Gastroesophageal sphincter (tissue), 4 donors: ENCODE results near the gene TRAPPC3. TPM values are rescaled to one million over a fixed set of nuclear protein-coding genes. Genes with fewer than 3 reads are reported as not detected.

Source experiments
- ATAC-seq: fragments of 150-250 bp; one replicate; pipeline ENCODE4 v1.9.1; 2016; ENCODE audit warnings: mild to moderate bottlenecking, moderate library complexity
- H3K27ac ChIP-seq, 4 donors: fragments of 200-600 bp; sonication (generic) in 3 of 4; 1 replicate in 3 of 4; 2 replicates in 1 of 4; pipeline ENCODE4 v1.5.1; 2016 to 2019
- H3K27me3 ChIP-seq: fragments of 200-600 bp; sonication (generic); one replicate; pipeline ENCODE4 v1.5.1; 2019
- H3K36me3 ChIP-seq, 2 donors: fragments of 200-600 bp; sonication (generic); one replicate each; pipeline ENCODE4 v1.5.1; 2019; ENCODE audit warnings: control low read depth in 1 of 2
- H3K4me1 ChIP-seq, 3 donors: fragments of 200-600 bp; sonication (generic); 1 replicate in 2 of 3; 2 replicates in 1 of 3; pipeline ENCODE4 v1.5.1; 2016 to 2019; ENCODE audit warnings: control low read depth in 2 of 3
- H3K4me3 ChIP-seq, 2 donors: fragments of 200-600 bp; sonication (generic); one replicate each; pipeline ENCODE4 v1.5.1; 2019; ENCODE audit warnings: mild to moderate bottlenecking in 1 of 2, moderate library complexity in 1 of 2
- H3K9me3 ChIP-seq, 3 donors: fragments of 200-600 bp; sonication (generic); one replicate each; pipeline ENCODE4 v1.5.1; 2017 to 2019; ENCODE audit warnings: control low read depth in 2 of 3
- EP300 ChIP-seq: sonication (generic); formaldehyde crosslinking; IDR thresholded peaks from one replicate; pipeline ENCODE4 v1.6.1; 2017; ENCODE audit warnings: antibody characterized with exemption, mild to moderate bottlenecking
- POLR2A ChIP-seq, 2 donors: fragments of 450-650 bp; IDR thresholded peaks; one replicate each; pipeline ENCODE4 v1.6.1; 2017; ENCODE audit warnings: antibody characterized with exemption in 2 of 2, mild to moderate bottlenecking in 2 of 2, moderate library complexity in 1 of 2
- POLR2AphosphoS5 ChIP-seq: sonication (generic); formaldehyde crosslinking; IDR thresholded peaks from one replicate; pipeline ENCODE4 v1.6.1; 2017; ENCODE audit warnings: antibody characterized with exemption
- WGBS, 2 donors: methylation state at CpG; one replicate each; pipeline ENCODE4 v1.1.5; 2018; ENCODE audit warnings: low coverage in 1 of 2; 5-methylcytosine and 5-hydroxymethylcytosine counted together
- total RNA-seq, 4 donors: library from RNA; depleted of rRNA; stranded (reverse); fragments of >200 nt; gene quantifications; one replicate each; pipeline ENCODE4 v1.1.0, GENCODE V29; 2016
- TF ChIP-seq, protein P1 (sequence below), 4 experiments: fragments of 200-600 bp in 2 of 4; fragments of 450-650 bp in 2 of 4; sonication (generic) in 1 of 4; IDR thresholded peaks; one replicate each; pipeline ENCODE4 v1.5.1; 2017 to 2019; ENCODE audit warnings: antibody characterized with exemption in 4 of 4, mild to moderate bottlenecking in 2 of 4, moderate library complexity in 2 of 4

Gene TRAPPC3
- total RNA-seq, 4 donors from 2014 or later, result 102 to 166 (median 129) TPM

DNA sequence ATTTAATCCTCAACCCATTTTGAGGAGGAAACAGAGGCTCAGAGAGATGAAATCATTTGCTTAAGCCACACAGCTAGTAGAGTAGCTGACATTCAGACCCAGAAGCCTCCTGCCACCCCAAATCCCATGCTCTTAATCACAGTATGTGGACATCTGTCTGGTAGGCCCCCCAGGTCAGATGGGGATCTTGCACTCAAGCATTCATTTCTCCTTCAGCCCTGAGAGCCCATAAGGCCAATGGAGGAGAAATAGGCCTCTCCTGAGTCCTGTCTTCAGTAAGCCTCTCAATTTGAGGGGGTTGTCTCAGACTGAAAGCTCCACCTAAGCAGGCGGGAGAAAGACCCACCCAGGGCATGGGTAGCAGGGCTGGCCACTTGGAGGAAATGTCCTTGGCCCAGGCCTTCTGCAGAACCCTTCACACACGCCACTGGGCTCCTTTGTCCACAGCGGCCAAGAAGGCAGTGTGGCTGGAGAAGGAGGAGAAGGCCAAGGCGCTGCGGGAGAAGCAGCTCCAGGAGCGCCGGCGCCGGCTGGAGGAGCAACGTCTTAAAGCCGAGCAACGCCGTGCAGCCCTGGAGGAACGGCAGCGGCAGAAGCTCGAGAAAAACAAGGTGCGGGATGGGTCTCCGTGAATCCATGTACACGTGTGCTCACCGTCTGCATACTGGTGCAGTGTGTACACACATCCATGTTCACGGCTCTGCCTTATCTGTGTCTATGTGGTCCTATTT, 22.9 kb upstream of the TRAPPC3 start:
- no peak for ATAC-seq
- H3K27me3 ChIP-seq, result no peaks in the 10 kb centered on the region
- no peak for TF ChIP-seq POLR2AphosphoS5
- no peak for TF ChIP-seq POLR2A (IDR thresholded peaks at IDR 0.05)
- TF ChIP-seq, protein P1, sequence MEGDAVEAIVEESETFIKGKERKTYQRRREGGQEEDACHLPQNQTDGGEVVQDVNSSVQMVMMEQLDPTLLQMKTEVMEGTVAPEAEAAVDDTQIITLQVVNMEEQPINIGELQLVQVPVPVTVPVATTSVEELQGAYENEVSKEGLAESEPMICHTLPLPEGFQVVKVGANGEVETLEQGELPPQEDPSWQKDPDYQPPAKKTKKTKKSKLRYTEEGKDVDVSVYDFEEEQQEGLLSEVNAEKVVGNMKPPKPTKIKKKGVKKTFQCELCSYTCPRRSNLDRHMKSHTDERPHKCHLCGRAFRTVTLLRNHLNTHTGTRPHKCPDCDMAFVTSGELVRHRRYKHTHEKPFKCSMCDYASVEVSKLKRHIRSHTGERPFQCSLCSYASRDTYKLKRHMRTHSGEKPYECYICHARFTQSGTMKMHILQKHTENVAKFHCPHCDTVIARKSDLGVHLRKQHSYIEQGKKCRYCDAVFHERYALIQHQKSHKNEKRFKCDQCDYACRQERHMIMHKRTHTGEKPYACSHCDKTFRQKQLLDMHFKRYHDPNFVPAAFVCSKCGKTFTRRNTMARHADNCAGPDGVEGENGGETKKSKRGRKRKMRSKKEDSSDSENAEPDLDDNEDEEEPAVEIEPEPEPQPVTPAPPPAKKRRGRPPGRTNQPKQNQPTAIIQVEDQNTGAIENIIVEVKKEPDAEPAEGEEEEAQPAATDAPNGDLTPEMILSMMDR (IDR thresholded peaks at IDR 0.05), result no peak
- TF ChIP-seq EP300, result no peak
- no peak overlapping the region for H3K4me3 ChIP-seq
- H3K36me3 ChIP-seq, result peaks cover 0 to 81% of the 10 kb centered on the region in 2 donors
- peak overlapping the region in 3 of 4 donors; percentile 53 to 79 (median 60) for H3K27ac ChIP-seq
- 58 to 87% methylated on average over 6 to 16 of the region's 21 CpGs for WGBS, 2 donors
- peaks cover 4 to 92% (median 16%) of the 10 kb centered on the region in 3 donors for H3K4me1 ChIP-seq
- no peaks in the 10 kb centered on the region for H3K9me3 ChIP-seq

DNA sequence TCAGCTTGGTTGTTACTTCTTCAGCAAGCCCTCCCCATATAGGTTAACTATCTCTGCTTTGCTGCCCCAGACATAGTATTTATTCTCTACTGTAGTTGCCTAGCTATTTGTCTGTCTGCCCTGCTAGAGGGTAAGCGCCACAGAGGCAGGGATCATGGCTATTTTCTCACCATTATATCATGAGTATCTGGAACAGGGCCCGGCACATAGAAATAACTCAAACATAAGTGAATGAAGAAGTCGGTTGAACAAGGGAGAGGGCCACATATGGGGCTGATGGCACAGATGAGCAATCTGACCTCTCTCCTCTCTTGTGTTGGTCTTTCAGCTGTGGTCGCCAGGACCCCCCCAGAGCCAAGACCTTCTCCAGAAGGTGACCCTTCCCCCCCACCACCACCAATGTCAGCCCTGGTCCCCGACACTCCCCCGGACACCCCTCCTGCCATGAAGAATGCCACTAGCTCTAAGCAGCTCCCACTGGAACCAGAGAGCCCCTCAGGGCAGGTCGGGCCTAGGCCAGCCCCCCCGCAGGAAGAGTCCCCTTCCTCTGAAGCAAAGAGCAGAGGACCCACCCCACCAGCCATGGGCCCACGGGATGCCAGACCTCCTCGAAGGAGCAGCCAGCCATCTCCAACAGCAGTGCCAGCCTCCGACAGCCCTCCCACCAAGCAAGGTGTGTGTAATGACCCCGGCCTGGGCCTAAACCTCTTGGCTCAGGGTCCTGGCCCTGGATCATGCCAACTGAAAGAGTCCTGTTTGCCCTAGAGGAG, 21.5 kb upstream of the TRAPPC3 start:
- no peak for ATAC-seq
- Histone ChIP-seq H3K9me3 (no peaks in the 10 kb centered on the region), H3K36me3 (peaks cover 0 to 67% of the 10 kb centered on the region in 2 donors), H3K27me3 (no peaks in the 10 kb centered on the region), H3K4me3 (no peak overlapping the region), H3K4me1 (peaks cover 4 to 94% (median 22%) of the 10 kb centered on the region in 3 donors), H3K27ac (peak overlapping the region in 3 of 4 donors; percentile 21 to 77 (median 75))
- 55% methylated on average over 3 of the region's 12 CpGs; no CpG with 5 or more reads in 1 of the 2 donors for WGBS, 2 donors
- TF ChIP-seq POLR2AphosphoS5 (no peak), EP300 (no peak), POLR2A (IDR thresholded peaks at IDR 0.05) (no peak)
- TF ChIP-seq, protein P1 (IDR thresholded peaks at IDR 0.05), result no peak

DNA sequence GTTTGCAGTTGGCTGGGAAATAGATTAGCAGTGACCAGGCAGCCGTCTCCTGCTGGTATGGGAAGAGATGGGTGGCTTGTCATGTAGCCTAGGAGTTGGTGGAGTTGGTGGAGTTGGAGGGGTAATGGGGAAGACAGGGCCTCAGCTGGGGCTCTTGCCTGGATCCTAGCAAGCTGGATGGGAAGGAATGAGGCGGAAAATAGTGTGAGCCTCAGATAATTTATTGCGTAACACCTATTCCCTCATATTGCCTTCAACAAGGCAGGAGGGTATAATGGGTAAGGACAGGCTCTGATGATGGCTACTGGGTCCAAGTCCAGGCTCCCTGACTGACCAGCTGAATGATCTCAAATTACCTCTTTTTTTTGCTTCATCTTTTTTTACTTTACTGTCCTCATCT, 19.2 kb upstream of the TRAPPC3 start:
- Histone ChIP-seq H3K36me3 (peaks cover 0 to 44% of the 10 kb centered on the region in 2 donors), H3K27ac (peak overlapping the region in 3 of 4 donors; percentile 32 to 77 (median 75)), H3K27me3 (no peaks in the 10 kb centered on the region)

DNA sequence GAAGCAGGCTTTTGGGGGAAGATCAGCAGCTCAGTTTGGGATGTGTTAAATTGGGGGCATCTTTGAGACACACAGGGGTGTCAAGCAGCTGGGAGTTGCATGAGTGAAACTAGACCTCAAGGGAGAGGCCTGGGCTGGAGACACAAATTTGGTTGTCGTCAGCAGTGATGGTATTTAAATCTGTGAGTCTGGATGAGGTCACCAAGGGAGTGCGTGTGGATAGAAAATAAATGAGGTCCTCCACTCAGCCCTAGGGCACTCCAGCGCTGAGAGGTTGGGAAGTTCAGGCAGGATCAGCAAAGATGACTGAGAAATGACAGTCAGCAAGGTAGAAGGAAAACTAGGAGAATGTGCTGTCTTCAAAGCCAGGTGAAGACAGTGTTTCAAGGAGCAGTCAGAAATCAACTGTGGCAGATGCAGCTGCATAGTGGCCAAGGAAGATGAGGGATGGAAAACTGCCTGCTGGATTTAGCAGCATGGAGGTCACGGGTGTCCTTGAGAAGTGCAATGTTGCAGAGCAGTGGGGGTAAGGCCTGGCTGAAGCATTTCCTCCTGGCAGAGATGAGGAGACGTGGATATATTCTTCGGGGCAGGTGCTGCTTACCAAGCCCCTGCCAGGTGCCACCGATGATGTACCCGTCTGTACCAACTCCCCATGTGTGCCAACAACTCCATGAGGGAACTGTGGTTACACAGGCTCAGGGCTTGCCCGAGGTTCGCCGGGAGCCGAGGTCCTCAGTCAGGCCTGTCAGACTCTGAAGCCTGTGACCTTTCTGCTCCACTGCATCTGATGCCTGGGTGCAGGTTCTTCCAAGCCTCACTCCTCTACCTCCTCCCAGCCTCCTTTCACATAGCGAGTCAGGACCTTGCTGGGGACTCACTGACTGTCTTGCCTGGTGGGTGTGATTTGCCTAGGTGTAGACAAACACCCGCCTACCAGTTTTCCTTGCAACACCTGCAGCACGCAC, 17.9 kb upstream of the TRAPPC3 start:
- Histone ChIP-seq H3K27me3 (no peaks in the 10 kb centered on the region), H3K4me3 (no peak overlapping the region), H3K4me1 (peaks cover 2 to 94% (median 29%) of the 10 kb centered on the region in 3 donors), H3K36me3 (peaks cover 0 to 31% of the 10 kb centered on the region in 2 donors), H3K27ac (peak overlapping the region; percentile 32 to 77 (median 72)), H3K9me3 (no peaks in the 10 kb centered on the region)
- WGBS, 2 donors, result 21 to 63% methylated on average over 4 to 10 of the region's 15 CpGs
- peak; percentile 49 for ATAC-seq
- TF ChIP-seq EP300 (no peak), POLR2A (IDR thresholded peaks at IDR 0.05) (no peak), POLR2AphosphoS5 (no peak)
- TF ChIP-seq, protein P1 (IDR thresholded peaks at IDR 0.05), result no peak

More for the DNA sequence above, 19.2 kb upstream of the TRAPPC3 start:
- Histone ChIP-seq H3K9me3 (no peaks in the 10 kb centered on the region), H3K4me1 (peaks cover 0 to 94% (median 17%) of the 10 kb centered on the region in 3 donors), H3K4me3 (no peak overlapping the region)
- TF ChIP-seq POLR2A (IDR thresholded peaks at IDR 0.05) (no peak), EP300 (no peak), POLR2AphosphoS5 (no peak)
- TF ChIP-seq, protein P1 (IDR thresholded peaks at IDR 0.05), result no peak
- 73 to 75% methylated on average over 3 of the region's 3 CpGs for WGBS, 2 donors
- ATAC-seq, result no peak
